Activated CD8-positive, alpha-beta memory T cell treated with anti-CD3 and anti-CD28 coated beads, Interleukin-2, amount 50 U/mL, for 48 hours (primary cell): ENCODE measurements around the gene MTSS2.

ENCODE experiments used
- DNase-seq: peaks from one replicate; pipeline ENCODE4 v3.0.0-alpha.2; 2020

The MTSS2 gene

DNA sequence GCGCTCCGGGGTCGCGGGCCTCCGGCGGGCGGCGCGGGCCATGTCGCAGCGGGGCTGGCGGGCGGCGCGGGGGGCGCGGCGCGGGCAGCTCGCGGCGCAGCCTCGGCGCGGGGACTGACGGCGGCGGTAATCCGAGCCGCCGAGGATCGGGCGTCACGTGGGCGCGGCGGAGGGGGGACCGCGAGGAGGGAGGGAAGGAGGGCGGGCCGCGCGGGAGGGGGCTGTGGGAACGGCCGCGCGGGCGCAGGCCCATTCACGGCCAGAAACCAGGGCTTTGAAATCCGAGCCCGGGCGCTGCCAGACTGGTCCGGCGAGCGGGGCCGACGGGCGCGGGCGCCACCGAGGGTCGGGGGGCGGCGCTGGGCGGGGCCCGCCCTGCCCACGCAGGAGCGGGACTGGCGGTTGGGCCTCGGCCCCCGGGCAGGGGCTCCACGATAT, at the start of gene MTSS2:
Gene MTSS2, minus strand, starts transcription at position 116 of the 438 bp plus-strand sequence. CDS start 262 bp downstream, outside the sequence.
- no peak for DNase-seq

GRCh38 chr16:70735141-70735979, 49.5 kb upstream of the MTSS2 start:
- no peak for DNase-seq

DNA sequence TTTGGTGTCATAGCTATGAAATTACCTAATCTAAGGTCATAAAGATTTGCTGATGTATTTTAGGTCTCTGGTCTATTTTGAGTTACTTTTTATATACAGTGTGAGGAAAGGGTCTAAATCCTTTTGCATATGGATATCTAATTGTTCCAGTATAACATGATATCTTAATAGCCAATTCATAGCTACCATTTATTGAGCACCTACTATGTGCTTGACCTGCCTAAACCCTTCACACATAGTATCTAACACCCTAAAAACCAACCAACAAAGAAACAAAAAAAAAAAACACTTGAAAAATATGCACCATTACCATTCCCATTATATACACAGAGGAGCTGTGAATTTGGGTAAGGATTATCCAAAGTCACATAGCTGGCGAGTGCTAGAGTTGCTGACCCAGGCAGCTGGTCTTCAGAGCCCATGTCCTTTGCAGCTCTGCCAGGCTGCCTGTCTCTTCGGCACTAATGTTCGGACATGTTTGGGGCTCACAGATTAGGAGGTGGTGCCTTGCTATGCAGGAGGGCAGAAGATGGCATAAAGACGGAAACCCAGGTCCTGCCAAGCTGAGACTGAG, 48.8 kb upstream of the MTSS2 start:
- DNase-seq = no peak

DNA sequence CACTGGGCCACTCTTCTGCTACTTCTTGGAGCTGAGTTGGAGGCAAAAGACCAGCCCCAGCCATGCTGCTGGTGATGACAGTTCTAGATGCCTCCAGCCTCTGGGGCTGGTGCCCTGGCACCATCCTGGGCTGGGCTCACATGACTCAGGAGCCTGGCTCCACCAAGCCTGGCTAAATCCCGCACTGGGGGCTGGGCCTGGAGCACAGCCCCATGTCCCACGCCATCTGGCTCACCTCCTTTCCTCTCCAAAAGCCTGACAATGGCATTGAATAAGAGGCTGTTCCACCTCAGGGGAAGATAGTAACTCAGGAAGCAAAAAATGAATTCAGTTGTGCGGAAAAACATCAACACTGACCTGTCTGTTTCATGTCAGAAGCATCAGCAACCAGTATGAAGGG, 45.1 kb upstream of the MTSS2 start:
- no peak for DNase-seq

DNA sequence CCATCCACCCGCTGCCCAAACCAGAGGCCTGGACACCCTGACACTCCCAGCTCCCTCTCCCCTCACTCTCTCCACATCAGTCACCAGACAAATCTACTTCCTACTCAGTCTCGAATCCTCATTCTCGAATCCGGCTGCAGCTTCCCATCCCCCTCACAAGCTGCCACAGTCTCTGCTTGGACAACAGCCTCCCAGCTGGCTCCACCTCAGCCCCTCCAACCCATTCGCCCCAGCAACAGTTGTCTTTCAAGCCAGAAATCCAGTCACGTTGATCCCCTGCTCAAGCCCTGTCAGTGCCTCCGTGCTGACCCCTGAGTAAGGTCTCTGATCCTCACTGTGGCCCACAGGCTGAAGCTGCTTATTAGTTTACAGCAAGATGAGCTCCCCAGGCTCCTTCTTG, 44.2 kb upstream of the MTSS2 start:
- DNase-seq = no peak

GRCh38 chr16:70729292-70729691, 43.4 kb upstream of the MTSS2 start:
- DNase-seq = no peak

DNA sequence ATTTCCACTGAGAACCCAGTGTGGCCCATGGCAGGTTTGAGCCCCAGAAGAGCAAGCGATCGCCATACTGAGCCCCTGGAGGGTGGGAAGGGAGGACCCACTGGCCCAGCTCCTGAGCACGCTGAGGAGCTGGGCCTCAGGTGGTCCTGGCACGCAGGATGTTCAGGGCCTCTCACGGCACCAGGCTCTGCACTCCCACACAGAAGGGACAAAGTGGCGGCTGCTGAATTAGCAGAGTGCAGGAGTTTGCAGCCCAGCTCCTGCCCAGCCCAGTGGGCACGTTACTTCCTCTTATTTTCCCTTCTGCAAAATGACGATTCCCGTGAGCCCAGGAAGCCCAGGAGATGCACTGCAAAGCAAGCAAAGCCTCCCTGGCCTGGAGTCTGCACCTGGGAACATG, 42.3 kb upstream of the MTSS2 start:
- DNase-seq = no peak

GRCh38 chr16:70726892-70727361, 41.1 kb upstream of the MTSS2 start:
- DNase-seq = no peak

- DNase-seq = no peak
Measured at GRCh38 chr16:70725912-70726828, 40.3 kb upstream of the MTSS2 start.

GRCh38 chr16:70725024-70725911, 39.4 kb upstream of the MTSS2 start:
- no peak for DNase-seq

GRCh38 chr16:70724146-70725023, 38.5 kb upstream of the MTSS2 start:
- DNase-seq = no peak

DNA sequence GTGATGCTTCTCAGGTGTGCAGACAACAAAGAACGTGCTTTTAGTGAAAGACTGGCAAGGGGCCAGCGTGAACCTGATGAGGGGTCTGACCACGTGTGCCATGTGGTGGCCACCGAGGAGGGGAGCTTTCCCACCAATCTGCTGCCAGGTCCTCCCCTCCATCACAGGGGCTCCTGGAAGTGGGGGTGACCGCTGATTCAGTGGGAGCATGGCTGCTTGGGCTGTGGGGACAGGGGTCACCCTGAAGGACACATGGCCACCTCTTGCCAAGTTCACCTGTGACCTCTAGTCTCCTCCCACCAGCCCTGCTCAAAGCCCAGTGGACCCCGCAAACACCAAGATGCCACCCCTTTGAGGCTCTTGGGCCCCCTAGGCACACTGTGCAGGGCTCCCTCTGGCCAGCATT, 37.9 kb upstream of the MTSS2 start:
- DNase-seq = no peak

DNA sequence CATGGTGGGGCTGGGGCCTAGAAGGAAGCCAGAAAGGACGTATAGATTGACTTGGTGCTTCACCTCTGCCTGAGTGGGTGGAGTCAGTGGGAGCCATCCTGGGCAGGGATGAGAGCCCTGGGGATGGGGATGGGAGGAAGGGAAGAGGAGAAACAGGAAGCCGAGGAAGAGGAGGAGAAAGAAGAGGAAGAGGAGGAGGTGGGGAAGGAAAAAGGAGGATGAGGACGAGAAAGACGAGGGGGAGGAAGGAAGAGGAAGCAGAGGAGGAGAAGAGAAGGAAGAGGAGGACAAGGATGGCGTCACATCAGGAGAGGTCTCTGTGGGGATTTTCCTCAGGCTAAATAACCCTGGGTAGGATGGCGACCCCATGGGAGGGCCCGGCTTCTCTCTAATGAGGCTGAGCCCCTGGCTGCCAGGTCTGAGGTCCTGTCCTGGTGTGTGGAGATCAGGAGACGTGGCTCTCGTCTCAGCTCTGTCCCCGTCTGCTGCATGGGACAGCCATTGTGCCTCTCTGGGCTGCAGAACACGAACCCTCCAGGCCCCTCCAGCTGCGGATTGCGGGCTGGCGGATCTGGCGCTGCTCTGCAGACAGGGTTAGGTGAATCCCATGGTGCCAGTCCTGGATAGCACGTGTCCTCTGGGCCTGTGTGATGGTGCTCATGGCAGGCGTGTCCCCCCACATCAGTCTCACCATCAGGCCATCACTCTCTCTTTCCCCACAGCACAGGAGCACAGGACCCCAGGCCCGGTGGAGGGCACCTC, 35.5 kb upstream of the MTSS2 start:
- no peak for DNase-seq

DNA sequence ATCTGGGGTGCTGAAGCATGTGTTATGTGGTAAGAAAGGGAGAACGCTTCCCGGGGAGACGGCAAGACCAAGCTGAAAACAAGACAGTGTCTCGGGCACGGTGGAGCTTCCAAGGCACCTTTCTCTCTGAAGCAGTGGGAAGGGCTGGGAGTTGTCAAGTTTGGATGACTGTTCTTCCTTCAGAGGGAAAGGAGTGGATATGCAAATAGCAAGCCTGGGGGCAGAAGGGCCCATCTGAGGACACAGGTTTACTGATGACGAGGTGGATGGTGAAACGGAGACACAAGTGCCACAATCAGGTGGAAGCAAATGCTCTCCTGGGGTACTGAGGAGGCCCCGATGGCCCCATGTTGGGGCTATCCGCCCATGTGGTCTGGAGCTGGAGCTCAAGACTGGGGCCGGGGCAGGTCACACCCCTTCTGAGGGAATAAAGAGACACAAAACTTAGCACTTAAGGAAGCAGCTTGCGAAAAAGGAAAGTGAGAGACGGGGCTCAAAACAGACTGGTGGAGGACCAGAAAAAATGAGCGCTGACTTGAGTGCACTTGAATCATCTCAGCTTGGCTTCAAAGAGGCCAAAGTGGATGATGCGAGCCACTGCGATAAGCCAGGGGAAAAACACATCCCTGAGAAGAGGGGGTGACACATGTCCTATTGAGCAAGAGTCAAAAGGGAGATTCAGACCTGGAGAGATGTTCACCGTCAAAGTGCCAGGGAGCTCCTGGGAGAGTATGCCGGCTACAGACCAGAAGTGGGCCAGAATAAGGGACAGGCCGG, 34.8 kb upstream of the MTSS2 start:
- no peak for DNase-seq

DNA sequence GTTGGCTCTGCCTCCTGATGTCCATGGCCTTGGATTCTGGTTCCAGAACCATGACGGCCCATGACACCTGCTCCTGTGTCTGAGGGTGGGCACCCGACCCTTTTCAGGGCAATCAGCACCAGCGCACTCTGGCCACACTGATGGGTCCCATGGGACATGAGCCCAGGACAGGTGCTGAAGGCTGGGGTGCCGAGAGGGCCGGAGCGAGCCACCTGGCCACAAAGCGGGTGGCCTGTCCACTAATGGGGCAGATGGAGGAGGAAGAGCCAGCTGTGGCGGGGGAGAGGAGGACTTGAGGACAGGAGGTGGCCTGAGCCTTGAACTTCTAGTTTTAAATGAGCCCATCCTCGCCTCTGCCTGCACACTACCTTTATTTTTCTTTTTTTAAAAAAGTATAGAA, 31.2 kb upstream of the MTSS2 start:
- DNase-seq = no peak

- DNase-seq = no peak
Measured at GRCh38 chr16:70715860-70716357, 30.1 kb upstream of the MTSS2 start.

DNA sequence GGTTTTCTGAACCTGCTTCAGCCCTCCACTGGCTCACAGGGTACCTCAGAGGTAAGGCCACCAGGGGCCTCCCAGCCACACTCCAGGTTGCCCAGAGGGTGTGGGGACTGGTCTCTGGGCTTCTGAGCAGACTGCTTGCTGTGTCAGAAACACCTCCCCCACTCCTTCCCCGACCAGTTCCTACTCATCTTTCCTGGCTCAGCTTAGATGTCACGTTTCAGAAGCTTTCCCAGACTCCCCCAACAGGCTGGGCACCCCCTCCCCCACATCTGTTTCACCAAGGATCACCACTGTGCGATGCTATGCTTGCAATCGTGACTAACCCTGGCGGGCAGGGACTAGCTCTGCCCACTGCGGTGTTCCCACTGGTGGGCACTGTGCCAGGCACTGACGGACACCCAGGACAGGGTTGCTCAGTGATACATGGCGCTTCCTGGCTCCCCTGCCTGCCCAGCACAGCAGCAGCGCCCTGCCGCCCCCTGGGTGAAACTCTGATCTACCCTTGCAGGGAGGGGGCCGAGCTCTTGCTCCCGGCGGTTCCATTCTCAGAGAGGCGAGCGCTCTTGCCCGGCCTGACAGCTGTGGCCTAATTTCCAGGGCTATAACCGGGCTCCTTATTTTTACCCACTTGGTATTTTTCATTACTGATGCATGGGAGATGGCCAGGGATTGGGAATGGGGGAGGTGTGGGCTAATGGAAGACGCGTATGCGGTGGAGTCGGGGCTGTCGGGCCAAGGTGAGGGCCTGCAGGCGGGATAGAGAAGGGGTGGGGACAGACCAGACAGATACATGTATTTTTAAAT, 29.4 kb upstream of the MTSS2 start:
- no peak for DNase-seq

GRCh38 chr16:70714581-70715054, 28.8 kb upstream of the MTSS2 start:
- DNase-seq = no peak
